Psoas muscle (tissue), 8 donors: Measurements from ENCODE around the gene MZB1. TPM values are rescaled to one million over a fixed set of nuclear protein-coding genes. Genes with fewer than 3 reads are reported as not detected.
A peak's percentile ranks its signal among the peaks of the same experiment; 100 is the strongest.
"Not testable (repeated sequence)": the region's sequence is repeated elsewhere in the genome, so short reads cannot be mapped to it uniquely, and the experiment has no call there.

ENCODE experiments used
- ATAC-seq, 4 donors: fragments of 200-7000 bp; cut with Tn5 transposase; one replicate each; pipeline ENCODE4 v1.9.1; 2020; ENCODE audit warnings: moderate library complexity in 3 of 4, mild to moderate bottlenecking in 2 of 4
- DNase-seq, 2 donors: peaks; one replicate each; pipeline ENCODE4 v3.0.0-alpha.2; 2020
- H3K27ac ChIP-seq: fragments of 200-600 bp; one replicate; pipeline ENCODE4 v1.8.0; 2022
- H3K27me3 ChIP-seq, 3 donors: fragments of 200-600 bp in 1 of 3; one replicate each; pipeline versions ENCODE4 v1.6.1 to v1.8.0; 2013 to 2022; ENCODE audit warnings: low read length in 2 of 3, mild to moderate bottlenecking in 2 of 3, moderate library complexity in 1 of 3; ENCODE audit not compliant: insufficient read depth in 3 of 3
- H3K36me3 ChIP-seq, 2 donors: fragments of 200-600 bp in 1 of 2; one replicate each; pipeline versions ENCODE4 v1.6.1 to v1.8.0; 2013 to 2022; ENCODE audit warnings: low read depth in 1 of 2, mild to moderate bottlenecking in 1 of 2, moderate library complexity in 1 of 2; ENCODE audit not compliant: insufficient read depth in 1 of 2
- H3K4me1 ChIP-seq: fragments of 200-600 bp; one replicate; pipeline ENCODE4 v1.8.0; 2022
- H3K4me3 ChIP-seq: fragments of 200-600 bp; one replicate; pipeline ENCODE4 v1.8.0; 2022; ENCODE audit warnings: mild to moderate bottlenecking
- H3K9me3 ChIP-seq: fragments of 200-600 bp; one replicate; pipeline ENCODE4 v1.8.0; 2022
- CTCF ChIP-seq: fragments of 200-600 bp; IDR thresholded peaks from one replicate; pipeline ENCODE4 v1.8.0; 2022; ENCODE audit warnings: antibody characterized with exemption
- WGBS, 3 donors: extraction: QIAGEN DNeasy Blood & Tissue Kit; methylation state at CpG; one replicate each; pipeline versions ENCODE4 v1.1.6 to v1.1.7; 2013; 5-methylcytosine and 5-hydroxymethylcytosine counted together
- intact Hi-C, 2 donors: fragments of 100-400 bp; cut with DNase I; formaldehyde crosslinking; loops; one replicate each; pipeline versions ENCODE4 v1.11.0 to v1.14.2; 2022
- polyA plus RNA-seq, 3 donors: library from polyadenylated mRNA; stranded (reverse); fragments of 200-250 nt; gene quantifications; one replicate each; pipeline ENCODE4 v1.2.3, GENCODE V29; 2013
- total RNA-seq, 4 donors: library from RNA; stranded (reverse); fragmentation: NEBNext Ultra II Directional in 2 of 4; extraction: Animal tissue kit (Norgen Biotek cat#: 25700) in 2 of 4; gene quantifications; one replicate each; pipeline versions ENCODE4 v1.2.1 to v1.2.4, GENCODE V29; 2021 to 2023
- donor health status: healthy with polysubstance abuse.
- donor health status: DM: no; HTN: no; CAD: no; lungs with moderate emphysema.
- donor health status: Bipolar disorder and iron deficiency.
- donor health status: healthy.
- donor health status: DM: yes; HTN: yes; CAD: no.
- donor health status: DM: no; HTN: no; CAD: no.
- donor health status: DM: no; HTN: no; CAD: no.
- donor health status: DM: yes; HTN: yes; CAD: no.

Gene MZB1
- total and polyA plus RNA-seq, 7 donors = 0.03 to 1.2 (median 0.57) TPM

GRCh38 chr5:139413963-139414362 is 24.2 kb upstream of the MZB1 start:
- 65 to 80% (median 68%) methylated on average over 6 of the region's 6 CpGs for WGBS, 3 donors
- no peaks in the 10 kb centered on the region for H3K27me3 ChIP-seq
- H3K36me3 ChIP-seq = peaks cover 0 to 9% of the 10 kb centered on the region in 2 donors
- ATAC-seq (no peak), DNase-seq (no peak)
- intact Hi-C loops = loop anchor here in 1 of 2 donors (10.0 kb wide), 1 partner anchor 351 kb away; no protein-coding TSS in a partner anchor
- no peaks in the 10 kb centered on the region for H3K9me3 ChIP-seq
- peaks cover 64% of the 10 kb centered on the region for H3K4me1 ChIP-seq
- no peak for TF ChIP-seq CTCF
- H3K27ac ChIP-seq = peak overlapping the region; percentile 85
- no peak overlapping the region for H3K4me3 ChIP-seq

GRCh38 chr5:139413153-139413552 is 23.4 kb upstream of the MZB1 start:
- DNase-seq (no peak), ATAC-seq (no peak)
- Histone ChIP-seq H3K9me3 (no peaks in the 10 kb centered on the region), H3K36me3 (peaks cover 0 to 9% of the 10 kb centered on the region in 2 donors), H3K27ac (no peak overlapping the region), H3K4me3 (no peak overlapping the region), H3K27me3 (no peaks in the 10 kb centered on the region), H3K4me1 (peaks cover 56% of the 10 kb centered on the region)
- no peak for TF ChIP-seq CTCF
- intact Hi-C loops = loop anchor here in 1 of 2 donors (10.0 kb wide), 1 partner anchor 352 kb away; no protein-coding TSS in a partner anchor
- 96 to 97% (median 97%) methylated on average over 6 of the region's 6 CpGs for WGBS, 3 donors

- Histone ChIP-seq H3K36me3 (peaks cover 0 to 9% of the 10 kb centered on the region in 2 donors), H3K27me3 (no peaks in the 10 kb centered on the region), H3K4me1 (peaks cover 37% of the 10 kb centered on the region), H3K27ac (peak overlapping the region; percentile 65), H3K4me3 (no peak overlapping the region), H3K9me3 (no peaks in the 10 kb centered on the region)
- no peak for TF ChIP-seq CTCF
- 46 to 73% (median 48%) methylated on average over 17 of the region's 17 CpGs for WGBS, 3 donors
- intact Hi-C loops = loop anchor here in 1 of 2 donors (10.0 kb wide), 1 partner anchor 354 kb away; no protein-coding TSS in a partner anchor
- no peak for DNase-seq
- ATAC-seq = no peak
These were observed 21.5 kb upstream of the MZB1 start for GRCh38 chr5:139410993-139411828.

- Histone ChIP-seq H3K27me3 (no peaks in the 10 kb centered on the region), H3K27ac (peak overlapping the region; percentile 65)
- intact Hi-C loops = loop anchor here in 1 of 2 donors (10.0 kb wide), 1 partner anchor 354 kb away; no protein-coding TSS in a partner anchor
These were observed 20.6 kb upstream of the MZB1 start for GRCh38 chr5:139410121-139410992.

GRCh38 chr5:139409116-139409515 is 19.4 kb upstream of the MZB1 start:
- ATAC-seq, H3K4me3 ChIP-seq, H3K9me3 ChIP-seq, intact Hi-C loops, H3K36me3 ChIP-seq, H3K27me3 ChIP-seq, H3K27ac ChIP-seq, DNase-seq: not testable (repeated sequence)
- 77 to 92% (median 87%) methylated on average over 5 of the region's 5 CpGs for WGBS, 3 donors
- peaks cover 23% of the 10 kb centered on the region for H3K4me1 ChIP-seq

More at GRCh38 chr5:139410121-139410992, 20.6 kb upstream of the MZB1 start:
- no peak for DNase-seq
- H3K4me3 ChIP-seq = no peak overlapping the region
- TF ChIP-seq CTCF = no peak
- peaks cover 28% of the 10 kb centered on the region for H3K4me1 ChIP-seq
- H3K9me3 ChIP-seq = no peaks in the 10 kb centered on the region
- peak in 1 of 4 donors; percentile 19 for ATAC-seq
- WGBS, 3 donors = 42 to 51% (median 45%) methylated on average over 6 of the region's 6 CpGs
- peaks cover 0 to 9% of the 10 kb centered on the region in 2 donors for H3K36me3 ChIP-seq
